OCI-LY1 (cell line): ENCODE data around the gene ASCC1.

Experiments used
- EZH2 ChIP-seq: fragments of 200-600 bp; sonication (generic), shearing (Covaris generic); IDR thresholded peaks from 2 replicates; pipeline ENCODE4 v1.8.0; 2017; ENCODE audit warnings: borderline replicate concordance, mixed run types, mild to moderate bottlenecking, antibody characterized with exemption, low read length, moderate library complexity, mixed read lengths
- TF ChIP-seq, protein P1 (sequence below): fragments of 200-600 bp; sonication (generic), shearing (Covaris generic); IDR thresholded peaks from 2 replicates; pipeline ENCODE4 v1.5.1; 2017; ENCODE audit warnings: mild to moderate bottlenecking, antibody characterized with exemption, low read length, moderate library complexity, mixed read lengths

DNA sequence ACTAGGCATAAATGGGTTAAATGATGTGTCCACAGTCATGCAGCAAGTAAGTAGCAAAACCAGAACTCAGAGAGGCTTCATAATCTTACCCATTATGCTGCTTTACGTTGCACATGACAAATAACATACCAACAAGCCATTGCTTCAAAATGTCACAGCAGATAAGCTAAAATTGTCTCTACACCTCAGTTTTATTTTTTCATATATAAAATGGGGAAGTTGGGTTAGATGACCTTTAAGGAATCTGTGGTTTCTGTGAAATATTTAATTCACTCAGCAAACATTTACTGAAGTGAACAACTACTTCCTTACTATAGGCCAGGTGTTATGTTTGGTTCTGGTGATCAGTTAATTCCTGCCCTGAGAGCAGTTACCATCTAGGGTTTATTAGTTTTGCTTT, 2.2 kb upstream of the ASCC1 start:
- TF ChIP-seq, protein P1, sequence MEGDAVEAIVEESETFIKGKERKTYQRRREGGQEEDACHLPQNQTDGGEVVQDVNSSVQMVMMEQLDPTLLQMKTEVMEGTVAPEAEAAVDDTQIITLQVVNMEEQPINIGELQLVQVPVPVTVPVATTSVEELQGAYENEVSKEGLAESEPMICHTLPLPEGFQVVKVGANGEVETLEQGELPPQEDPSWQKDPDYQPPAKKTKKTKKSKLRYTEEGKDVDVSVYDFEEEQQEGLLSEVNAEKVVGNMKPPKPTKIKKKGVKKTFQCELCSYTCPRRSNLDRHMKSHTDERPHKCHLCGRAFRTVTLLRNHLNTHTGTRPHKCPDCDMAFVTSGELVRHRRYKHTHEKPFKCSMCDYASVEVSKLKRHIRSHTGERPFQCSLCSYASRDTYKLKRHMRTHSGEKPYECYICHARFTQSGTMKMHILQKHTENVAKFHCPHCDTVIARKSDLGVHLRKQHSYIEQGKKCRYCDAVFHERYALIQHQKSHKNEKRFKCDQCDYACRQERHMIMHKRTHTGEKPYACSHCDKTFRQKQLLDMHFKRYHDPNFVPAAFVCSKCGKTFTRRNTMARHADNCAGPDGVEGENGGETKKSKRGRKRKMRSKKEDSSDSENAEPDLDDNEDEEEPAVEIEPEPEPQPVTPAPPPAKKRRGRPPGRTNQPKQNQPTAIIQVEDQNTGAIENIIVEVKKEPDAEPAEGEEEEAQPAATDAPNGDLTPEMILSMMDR = no peak
- no peak for TF ChIP-seq EZH2
